ENCODE results near the gene HEXIM1.

The HEXIM1 gene

GRCh38 chr17:45168991-45169752, 20.9 kb downstream of the HEXIM1 start:
- no peak overlapping the region for H3K4me3 ChIP-seq (ENCODE audit: low read length in 2 of 2)
- no peaks in the 10 kb centered on the region for H3K27me3 ChIP-seq (ENCODE audit: control insufficient read depth in 3 of 3, insufficient read depth in 3 of 3, low read depth in 1 of 3, low read length in 3 of 3)
- H2BK15ac ChIP-seq (ENCODE audit: low read length) = no peak overlapping the region
- DNase-seq (ENCODE audit: low spot score) = no peak
- H3K9ac ChIP-seq (ENCODE audit: low read depth, low read length, poor library complexity) = no peak overlapping the region
- no peak overlapping the region for H2AFZ ChIP-seq (ENCODE audit: low read length)
- no peak overlapping the region for H2BK12ac ChIP-seq (ENCODE audit: low read length)
- H3K23ac ChIP-seq (ENCODE audit: low read depth, low read length, poor library complexity) = peak overlapping the region; percentile 40
- H3K79me1 ChIP-seq (ENCODE audit: low read depth, low read length) = no peaks in the 10 kb centered on the region
- no peak overlapping the region for H2BK120ac ChIP-seq (ENCODE audit: low read depth, low read length)
- no CpG with 5 or more reads among the region's 43 CpGs for WGBS, 2 donors (ENCODE audit: extremely low coverage in 2 of 2, insufficient read length in 2 of 2, insufficient replicate concordance in 1 of 2)
- no peak overlapping the region for H3K27ac ChIP-seq (replicated peaks; ENCODE audit: low read length)
- H3K4me1 ChIP-seq (ENCODE audit: control insufficient read depth in 2 of 2, insufficient read depth in 1 of 2, low read depth in 1 of 2, low read length in 2 of 2) = peaks cover 23 to 28% of the 10 kb centered on the region in 2 donors
- H3K36me3 ChIP-seq (replicated peaks in 1 of 2; ENCODE audit: control insufficient read depth in 2 of 2, insufficient read depth in 2 of 2, low read length in 2 of 2) = peaks cover 6 to 18% of the 10 kb centered on the region in 2 donors
- peak overlapping the region; percentile 72 for H3K18ac ChIP-seq (ENCODE audit: low read length)
- H2BK5ac ChIP-seq (ENCODE audit: low read length) = peak overlapping the region; percentile 46
- no peak overlapping the region for H4K8ac ChIP-seq (ENCODE audit: low read depth, low read length)
- no peak overlapping the region for H4K91ac ChIP-seq (ENCODE audit: low read depth, low read length, poor library complexity)
- H2AK5ac ChIP-seq (ENCODE audit: low read depth, low read length) = peak overlapping the region; percentile 42
- no peak overlapping the region for H3K4me2 ChIP-seq (ENCODE audit: insufficient read depth, low read length, poor library complexity, severe bottlenecking)
- H3K4ac ChIP-seq (ENCODE audit: low read length) = no peak overlapping the region
- no peaks in the 10 kb centered on the region for H3K9me3 ChIP-seq (replicated peaks in 1 of 2; ENCODE audit: control insufficient read depth in 2 of 2, insufficient read depth in 1 of 2, low read depth in 1 of 2, low read length in 2 of 2)
- H3K14ac ChIP-seq (ENCODE audit: low read length) = no peak overlapping the region

- peak overlapping the region; percentile 71 for H2AK5ac ChIP-seq (ENCODE audit: low read depth, low read length)
- H3K18ac ChIP-seq (ENCODE audit: low read length) = peak overlapping the region; percentile 20
- no peaks in the 10 kb centered on the region for H3K79me1 ChIP-seq (ENCODE audit: low read depth, low read length)
- WGBS, 2 donors (ENCODE audit: extremely low coverage in 2 of 2, insufficient read length in 2 of 2, insufficient replicate concordance in 1 of 2) = no CpG with 5 or more reads among the region's 12 CpGs
- peak overlapping the region; percentile 2 for H2BK15ac ChIP-seq (ENCODE audit: low read length)
- DNase-seq (ENCODE audit: low spot score) = no peak
- peak overlapping the region; percentile 40 for H3K27ac ChIP-seq (replicated peaks; ENCODE audit: low read length)
- peak overlapping the region; percentile 73 for H3K9ac ChIP-seq (ENCODE audit: low read depth, low read length, poor library complexity)
- no peaks in the 10 kb centered on the region for H3K9me3 ChIP-seq (replicated peaks in 1 of 2; ENCODE audit: control insufficient read depth in 2 of 2, insufficient read depth in 1 of 2, low read depth in 1 of 2, low read length in 2 of 2)
- peak overlapping the region; percentile 93 for H2BK5ac ChIP-seq (ENCODE audit: low read length)
- H3K27me3 ChIP-seq (ENCODE audit: control insufficient read depth in 3 of 3, insufficient read depth in 3 of 3, low read depth in 1 of 3, low read length in 3 of 3) = no peaks in the 10 kb centered on the region
- H2AFZ ChIP-seq (ENCODE audit: low read length) = no peak overlapping the region
- H3K14ac ChIP-seq (ENCODE audit: low read length) = no peak overlapping the region
- H3K4me1 ChIP-seq (ENCODE audit: control insufficient read depth in 2 of 2, insufficient read depth in 1 of 2, low read depth in 1 of 2, low read length in 2 of 2) = peaks cover 23 to 28% of the 10 kb centered on the region in 2 donors
- H3K36me3 ChIP-seq (replicated peaks in 1 of 2; ENCODE audit: control insufficient read depth in 2 of 2, insufficient read depth in 2 of 2, low read length in 2 of 2) = peaks cover 4 to 18% of the 10 kb centered on the region in 2 donors
- peak overlapping the region; percentile 82 for H2BK120ac ChIP-seq (ENCODE audit: low read depth, low read length)
- H3K4ac ChIP-seq (ENCODE audit: low read length) = no peak overlapping the region
- no peak overlapping the region for H4K8ac ChIP-seq (ENCODE audit: low read depth, low read length)
- peak overlapping the region; percentile 0 for H2BK12ac ChIP-seq (ENCODE audit: low read length)
- H3K23ac ChIP-seq (ENCODE audit: low read depth, low read length, poor library complexity) = peak overlapping the region; percentile 20
- H3K4me2 ChIP-seq (ENCODE audit: insufficient read depth, low read length, poor library complexity, severe bottlenecking) = no peak overlapping the region
- peak overlapping the region; percentile 18 for H4K91ac ChIP-seq (ENCODE audit: low read depth, low read length, poor library complexity)
- peak overlapping the region in 1 of 2 donors; percentile 5 for H3K4me3 ChIP-seq (ENCODE audit: low read length in 2 of 2)
Measured at GRCh38 chr17:45170280-45170930, 22.1 kb downstream of the HEXIM1 start.

DNA sequence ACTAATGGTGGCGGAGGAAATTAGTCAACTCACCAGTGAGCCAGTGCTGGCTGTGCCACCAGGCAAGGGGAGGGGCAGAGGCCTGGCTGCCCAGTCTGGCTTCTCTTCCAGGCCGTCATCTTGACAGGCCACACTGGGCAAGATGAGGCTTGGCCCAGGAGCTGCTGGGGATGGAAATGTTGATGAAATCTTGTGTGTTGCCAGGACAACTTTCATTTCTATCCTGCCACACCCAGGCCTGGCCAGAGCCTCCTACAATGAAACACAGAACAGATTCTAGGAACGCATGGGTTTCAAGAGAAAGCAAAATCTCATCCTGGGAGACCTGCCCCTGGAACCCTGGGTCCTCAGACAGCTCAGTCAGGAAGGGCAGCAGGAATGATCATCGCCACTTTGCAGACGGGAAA, 22.7 kb downstream of the HEXIM1 start:
- Histone ChIP-seq H3K18ac (ENCODE audit: low read length) (peak overlapping the region; percentile 98), H3K14ac (ENCODE audit: low read length) (peak overlapping the region; percentile 42), H3K4ac (ENCODE audit: low read length) (peak overlapping the region; percentile 79), H3K23ac (ENCODE audit: low read depth, low read length, poor library complexity) (no peak overlapping the region), H3K9me3 (replicated peaks in 1 of 2; ENCODE audit: control insufficient read depth in 2 of 2, insufficient read depth in 1 of 2, low read depth in 1 of 2, low read length in 2 of 2) (no peaks in the 10 kb centered on the region), H2AK5ac (ENCODE audit: low read depth, low read length) (peak overlapping the region; percentile 98), H2BK120ac (ENCODE audit: low read depth, low read length) (peak overlapping the region; percentile 100), H2BK12ac (ENCODE audit: low read length) (peak overlapping the region; percentile 0), H3K79me1 (ENCODE audit: low read depth, low read length) (no peaks in the 10 kb centered on the region), H4K91ac (ENCODE audit: low read depth, low read length, poor library complexity) (peak overlapping the region; percentile 39), H3K4me3 (ENCODE audit: low read length in 2 of 2) (no peak overlapping the region), H3K27me3 (ENCODE audit: control insufficient read depth in 3 of 3, insufficient read depth in 3 of 3, low read depth in 1 of 3, low read length in 3 of 3) (no peaks in the 10 kb centered on the region), H4K8ac (ENCODE audit: low read depth, low read length) (no peak overlapping the region), H3K4me2 (ENCODE audit: insufficient read depth, low read length, poor library complexity, severe bottlenecking) (no peak overlapping the region), H2BK15ac (ENCODE audit: low read length) (peak overlapping the region; percentile 2), H3K27ac (replicated peaks; ENCODE audit: low read length) (peak overlapping the region; percentile 84), H3K36me3 (replicated peaks in 1 of 2; ENCODE audit: control insufficient read depth in 2 of 2, insufficient read depth in 2 of 2, low read length in 2 of 2) (peaks cover 4 to 18% of the 10 kb centered on the region in 2 donors), H2AFZ (ENCODE audit: low read length) (peak overlapping the region; percentile 94), H3K4me1 (ENCODE audit: control insufficient read depth in 2 of 2, insufficient read depth in 1 of 2, low read depth in 1 of 2, low read length in 2 of 2) (peaks cover 23 to 28% of the 10 kb centered on the region in 2 donors), H3K9ac (ENCODE audit: low read depth, low read length, poor library complexity) (peak overlapping the region; percentile 73), H2BK5ac (ENCODE audit: low read length) (peak overlapping the region; percentile 93)
- WGBS, 2 donors (ENCODE audit: extremely low coverage in 2 of 2, insufficient read length in 2 of 2, insufficient replicate concordance in 1 of 2) = no CpG with 5 or more reads among the region's 5 CpGs
- DNase-seq (ENCODE audit: low spot score) = no peak

Data from neuronal stem cell (in vitro differentiated cells).